Neural progenitor cell (in vitro differentiated cells): ENCODE data around the gene RINL.

Source experiments
- EZH2 ChIP-seq: fragments of 200-600 bp; sonication (generic); IDR thresholded peaks from 2 replicates; pipeline ENCODE4 v1.6.1; 2017; ENCODE audit warnings: antibody characterized with exemption, mild to moderate bottlenecking, moderate library complexity
- TF ChIP-seq, protein P1 (sequence below): fragments of 200-600 bp; sonication (generic); IDR thresholded peaks from 2 replicates; pipeline ENCODE4 v1.5.1; 2017; ENCODE audit warnings: antibody characterized with exemption, mild to moderate bottlenecking

DNA sequence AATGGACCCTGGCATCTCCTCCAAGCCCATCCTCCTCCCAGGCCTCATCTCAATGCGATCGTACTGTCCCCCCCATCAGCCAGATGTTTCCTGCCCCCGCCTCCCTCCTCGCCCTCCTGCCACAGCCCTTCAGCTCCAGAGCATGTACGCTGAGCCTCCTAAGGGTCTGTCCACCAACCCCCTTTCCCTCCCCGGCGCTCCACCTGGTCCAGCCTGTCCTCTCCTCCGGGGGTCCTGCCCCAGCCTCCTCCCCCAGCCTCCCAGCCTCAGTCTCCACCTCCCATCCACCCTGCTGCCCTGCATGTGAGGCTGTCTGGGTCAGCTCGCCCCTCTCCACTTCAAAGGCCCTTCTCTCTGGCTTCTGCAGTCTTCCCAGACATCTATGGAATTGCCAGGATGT is 16.9 kb upstream of the RINL start:
- TF ChIP-seq, protein P1, sequence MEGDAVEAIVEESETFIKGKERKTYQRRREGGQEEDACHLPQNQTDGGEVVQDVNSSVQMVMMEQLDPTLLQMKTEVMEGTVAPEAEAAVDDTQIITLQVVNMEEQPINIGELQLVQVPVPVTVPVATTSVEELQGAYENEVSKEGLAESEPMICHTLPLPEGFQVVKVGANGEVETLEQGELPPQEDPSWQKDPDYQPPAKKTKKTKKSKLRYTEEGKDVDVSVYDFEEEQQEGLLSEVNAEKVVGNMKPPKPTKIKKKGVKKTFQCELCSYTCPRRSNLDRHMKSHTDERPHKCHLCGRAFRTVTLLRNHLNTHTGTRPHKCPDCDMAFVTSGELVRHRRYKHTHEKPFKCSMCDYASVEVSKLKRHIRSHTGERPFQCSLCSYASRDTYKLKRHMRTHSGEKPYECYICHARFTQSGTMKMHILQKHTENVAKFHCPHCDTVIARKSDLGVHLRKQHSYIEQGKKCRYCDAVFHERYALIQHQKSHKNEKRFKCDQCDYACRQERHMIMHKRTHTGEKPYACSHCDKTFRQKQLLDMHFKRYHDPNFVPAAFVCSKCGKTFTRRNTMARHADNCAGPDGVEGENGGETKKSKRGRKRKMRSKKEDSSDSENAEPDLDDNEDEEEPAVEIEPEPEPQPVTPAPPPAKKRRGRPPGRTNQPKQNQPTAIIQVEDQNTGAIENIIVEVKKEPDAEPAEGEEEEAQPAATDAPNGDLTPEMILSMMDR: no peak
- TF ChIP-seq EZH2: no peak
